ENCODE data around the gene DAPK1.

DNA sequence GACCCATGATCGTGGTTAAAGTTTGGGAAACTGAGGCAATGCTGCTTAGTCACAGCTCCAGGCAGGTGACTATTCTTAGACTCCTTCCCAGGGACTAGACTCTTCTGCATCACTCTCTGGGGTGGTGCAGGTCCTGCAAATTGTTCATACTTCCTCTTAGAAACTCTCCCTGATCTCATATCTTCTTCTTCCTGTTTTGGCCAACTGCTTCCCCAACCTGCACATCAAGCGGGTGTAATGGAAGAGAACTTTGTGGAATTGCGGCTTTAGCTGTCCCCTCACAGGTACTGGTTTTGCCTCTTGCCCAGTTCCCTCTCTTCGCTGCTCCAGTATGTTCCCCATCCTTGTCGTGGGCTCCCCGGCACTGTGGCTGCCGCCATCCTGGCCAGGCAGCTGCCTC, 116.7 kb downstream of the DAPK1 start:
- TF ChIP-seq, protein P1, sequence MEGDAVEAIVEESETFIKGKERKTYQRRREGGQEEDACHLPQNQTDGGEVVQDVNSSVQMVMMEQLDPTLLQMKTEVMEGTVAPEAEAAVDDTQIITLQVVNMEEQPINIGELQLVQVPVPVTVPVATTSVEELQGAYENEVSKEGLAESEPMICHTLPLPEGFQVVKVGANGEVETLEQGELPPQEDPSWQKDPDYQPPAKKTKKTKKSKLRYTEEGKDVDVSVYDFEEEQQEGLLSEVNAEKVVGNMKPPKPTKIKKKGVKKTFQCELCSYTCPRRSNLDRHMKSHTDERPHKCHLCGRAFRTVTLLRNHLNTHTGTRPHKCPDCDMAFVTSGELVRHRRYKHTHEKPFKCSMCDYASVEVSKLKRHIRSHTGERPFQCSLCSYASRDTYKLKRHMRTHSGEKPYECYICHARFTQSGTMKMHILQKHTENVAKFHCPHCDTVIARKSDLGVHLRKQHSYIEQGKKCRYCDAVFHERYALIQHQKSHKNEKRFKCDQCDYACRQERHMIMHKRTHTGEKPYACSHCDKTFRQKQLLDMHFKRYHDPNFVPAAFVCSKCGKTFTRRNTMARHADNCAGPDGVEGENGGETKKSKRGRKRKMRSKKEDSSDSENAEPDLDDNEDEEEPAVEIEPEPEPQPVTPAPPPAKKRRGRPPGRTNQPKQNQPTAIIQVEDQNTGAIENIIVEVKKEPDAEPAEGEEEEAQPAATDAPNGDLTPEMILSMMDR (conservative IDR thresholded peaks at IDR 0.05 in 1 of 2, IDR thresholded peaks at IDR 0.05 in 1 of 2; ENCODE audit: extremely low read depth in 1 of 2, insufficient read depth in 1 of 2, low read depth in 1 of 2, low read length in 2 of 2) = no peak
- no peak for TF ChIP-seq EZH2 (IDR thresholded peaks at IDR 0.05; ENCODE audit: borderline replicate concordance, low read length)
